ENCODE results near the gene CAPN14. TPM values are rescaled to one million over a fixed set of nuclear protein-coding genes. Genes with fewer than 3 reads are reported as not detected.

The CAPN14 gene
- total RNA-seq, 1 experiment from 2014 or later, result 0.23 TPM

GRCh38 chr2:31213601-31214443, 3.5 kb downstream of the CAPN14 start:
- ChIA-PET POLR2A (no interaction called here), CTCF (no interaction called here)
- no peak for TF ChIP-seq CTCF (IDR thresholded peaks at IDR 0.05; ENCODE audit: insufficient read depth in 1 of 2, low read depth in 1 of 2, low read length in 1 of 2, severe bottlenecking in 1 of 2, unreplicated experiment in 1 of 2)
- Mint-ChIP-seq H3K36me3 (ENCODE audit: insufficient read depth, unreplicated experiment) (no peaks in the 10 kb centered on the region), H3K4me3 (ENCODE audit: unreplicated experiment) (no peak overlapping the region), H3K9me3 (ENCODE audit: unreplicated experiment) (no peaks in the 10 kb centered on the region), H3K27me3 (ENCODE audit: insufficient read depth, unreplicated experiment) (peaks cover 6% of the 10 kb centered on the region), H3K27ac (ENCODE audit: unreplicated experiment) (no peak overlapping the region), H3K4me1 (ENCODE audit: low read depth, unreplicated experiment) (no peaks in the 10 kb centered on the region)
- Histone ChIP-seq H3K27me3 (replicated peaks; ENCODE audit: control insufficient read depth, insufficient read depth, low read length) (no peaks in the 10 kb centered on the region), H3K36me3 (ENCODE audit: control insufficient read depth, insufficient read depth, low read length) (no peaks in the 10 kb centered on the region), H3K4me1 (0 out of 2 replicates have a peak, but pooled peaks cover 7% of the 10 kb centered on the region), H3K9me3 (no peaks in the 10 kb centered on the region), H3K4me3 (ENCODE audit: low read depth, low read length) (no peak overlapping the region)
- intact Hi-C loops (cut with micrococcal nuclease; ENCODE audit: unreplicated experiment), result no loop called here
- DNase-seq, result no peak
- BruUV-seq (replicated peaks), result no TSS peak

- intact Hi-C loops (cut with micrococcal nuclease; ENCODE audit: unreplicated experiment), result no loop called here
- ChIA-PET CTCF (no interaction called here), POLR2A (no interaction called here)
- H3K9me3 Mint-ChIP-seq (ENCODE audit: unreplicated experiment), result no peaks in the 10 kb centered on the region
- Histone ChIP-seq H3K9me3 (no peaks in the 10 kb centered on the region), H3K4me1 (0 out of 2 replicates have a peak, but pooled peaks cover 7% of the 10 kb centered on the region), H3K36me3 (ENCODE audit: control insufficient read depth, insufficient read depth, low read length) (no peaks in the 10 kb centered on the region), H3K4me3 (ENCODE audit: low read depth, low read length) (no peak overlapping the region), H3K27me3 (replicated peaks; ENCODE audit: control insufficient read depth, insufficient read depth, low read length) (no peaks in the 10 kb centered on the region)
- H3K4me3 Mint-ChIP-seq (ENCODE audit: unreplicated experiment), result no peak overlapping the region
- no peak for TF ChIP-seq CTCF (IDR thresholded peaks at IDR 0.05; ENCODE audit: insufficient read depth in 1 of 2, low read depth in 1 of 2, low read length in 1 of 2, severe bottlenecking in 1 of 2, unreplicated experiment in 1 of 2)
- H3K27ac Mint-ChIP-seq (ENCODE audit: unreplicated experiment), result no peak overlapping the region
- BruUV-seq (replicated peaks), result no TSS peak
- H3K36me3 Mint-ChIP-seq (ENCODE audit: insufficient read depth, unreplicated experiment), result no peaks in the 10 kb centered on the region
- H3K27me3 Mint-ChIP-seq (ENCODE audit: insufficient read depth, unreplicated experiment), result peaks cover 2% of the 10 kb centered on the region
- H3K4me1 Mint-ChIP-seq (ENCODE audit: low read depth, unreplicated experiment), result no peaks in the 10 kb centered on the region
- DNase-seq, result no peak
Observed at GRCh38 chr2:31212659-31213600, 4.4 kb downstream of the CAPN14 start.

GRCh38 chr2:31208240-31208639, 9.1 kb downstream of the CAPN14 start:
- H3K27me3 ChIP-seq (replicated peaks; ENCODE audit: control insufficient read depth, insufficient read depth, low read length), result no peaks in the 10 kb centered on the region
- DNase-seq, result no peak
- no peak overlapping the region for H3K4me3 ChIP-seq (ENCODE audit: low read depth, low read length)
- POLR2A ChIA-PET, result no interaction called here
- H3K9me3 ChIP-seq, result no peaks in the 10 kb centered on the region
- H3K36me3 Mint-ChIP-seq (ENCODE audit: insufficient read depth, unreplicated experiment), result no peaks in the 10 kb centered on the region
- 0 out of 2 replicates have a peak, but pooled peaks cover 4% of the 10 kb centered on the region for H3K4me1 ChIP-seq
- CTCF ChIA-PET, result no interaction called here
- no peak overlapping the region for H3K4me3 Mint-ChIP-seq (ENCODE audit: unreplicated experiment)
- BruUV-seq (replicated peaks), result no TSS peak
- no peaks in the 10 kb centered on the region for H3K9me3 Mint-ChIP-seq (ENCODE audit: unreplicated experiment)
- no peaks in the 10 kb centered on the region for H3K36me3 ChIP-seq (ENCODE audit: control insufficient read depth, insufficient read depth, low read length)
- H3K4me1 Mint-ChIP-seq (ENCODE audit: low read depth, unreplicated experiment), result no peaks in the 10 kb centered on the region
- TF ChIP-seq CTCF (IDR thresholded peaks at IDR 0.05; ENCODE audit: insufficient read depth in 1 of 2, low read depth in 1 of 2, low read length in 1 of 2, severe bottlenecking in 1 of 2, unreplicated experiment in 1 of 2), result no peak
- intact Hi-C loops (cut with micrococcal nuclease; ENCODE audit: unreplicated experiment), result no loop called here
- H3K27ac Mint-ChIP-seq (ENCODE audit: unreplicated experiment), result no peak overlapping the region
- H3K27me3 Mint-ChIP-seq (ENCODE audit: insufficient read depth, unreplicated experiment), result peaks cover 8% of the 10 kb centered on the region
